Mesodermal cell (in vitro differentiated cells): ENCODE results near the gene IDUA.
A peak's percentile ranks its signal among the peaks of the same experiment; 100 is the strongest.
"Not testable (repeated sequence)": the region's sequence is repeated elsewhere in the genome, so short reads cannot be mapped to it uniquely, and the experiment has no call there.

ENCODE experiments used
- H3K27ac ChIP-seq: 2 replicates; pipeline ENCODE4 v1.7.0; 2013; ENCODE audit warnings: mild to moderate bottlenecking, low read depth, low read length, moderate library complexity; ENCODE audit not compliant: severe bottlenecking
- H3K36me3 ChIP-seq: 2 replicates; pipeline ENCODE4 v1.7.1; 2013; ENCODE audit warnings: mild to moderate bottlenecking, low read length, moderate library complexity; ENCODE audit not compliant: control insufficient read depth, insufficient read depth
- H3K4me1 ChIP-seq: one replicate; pipeline ENCODE4 v1.7.1; 2013; ENCODE audit warnings: mild to moderate bottlenecking, low read length; ENCODE audit not compliant: insufficient read depth, control insufficient read depth, poor library complexity, severe bottlenecking
- H3K4me3 ChIP-seq: 2 replicates; pipeline ENCODE4 v1.7.0; 2013; ENCODE audit warnings: low read length, control low read depth, mild to moderate bottlenecking; ENCODE audit not compliant: insufficient read depth, poor library complexity, severe bottlenecking; ENCODE audit errors: extremely low read depth
- H3K9me3 ChIP-seq: 2 replicates; pipeline ENCODE4 v1.7.1; 2013; ENCODE audit warnings: mild to moderate bottlenecking, low read length, moderate library complexity; ENCODE audit not compliant: control insufficient read depth
- WGBS, 2 experiments: methylation state at CpG; one replicate each; pipeline ENCODE4 v1.1.5; 2013; ENCODE audit warnings: missing lambda C conversion rate in 2 of 2; ENCODE audit not compliant: insufficient coverage in 2 of 2; 5-methylcytosine and 5-hydroxymethylcytosine counted together

The IDUA gene

GRCh38 chr4:970046-970745 is 16.6 kb upstream of the IDUA start:
- H3K36me3 ChIP-seq, result peaks cover 10% of the 10 kb centered on the region
- H3K27ac ChIP-seq, result no peak overlapping the region
- H3K4me3 ChIP-seq, result no peak overlapping the region
- no peaks in the 10 kb centered on the region for H3K4me1 ChIP-seq
- H3K9me3 ChIP-seq, result peaks cover 4% of the 10 kb centered on the region
- WGBS, 2 experiments, result 80 to 84% methylated on average over 23 of the region's 25 CpGs

DNA sequence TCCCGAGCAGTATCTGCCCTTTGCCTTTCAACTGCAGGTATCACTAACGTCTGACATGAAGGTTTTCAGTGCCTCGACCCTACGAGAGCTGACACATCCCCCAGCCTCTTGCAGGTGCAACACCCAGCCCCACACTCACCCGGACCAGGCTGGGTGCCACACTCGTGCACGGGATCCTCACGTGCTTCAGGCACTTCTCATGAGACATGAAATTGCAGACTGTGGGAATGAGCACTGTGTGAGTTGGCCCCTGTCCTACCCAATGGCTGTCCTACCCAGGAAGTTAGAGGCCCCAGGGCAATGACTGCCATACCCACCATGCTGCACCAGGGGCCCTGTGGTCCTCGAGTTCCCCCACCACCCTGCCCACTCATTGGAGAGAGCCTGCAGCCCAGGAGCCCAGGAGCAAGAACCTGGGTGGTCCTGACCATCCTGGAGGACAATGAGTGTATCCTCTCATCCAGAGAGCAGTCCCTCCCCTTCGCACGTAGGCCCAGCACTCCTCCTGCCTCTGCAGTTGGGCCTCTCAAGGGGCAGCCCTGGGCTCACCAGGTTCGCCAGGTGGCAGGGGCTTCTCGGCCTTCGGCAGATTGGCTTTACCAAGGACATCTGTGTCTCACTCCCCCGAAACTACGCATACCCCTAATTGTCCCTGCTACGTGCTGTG is 15.9 kb upstream of the IDUA start:
- peaks cover 4% of the 10 kb centered on the region for H3K36me3 ChIP-seq
- 71 to 80% methylated on average over 15 to 17 of the region's 17 CpGs for WGBS, 2 experiments
- no peak overlapping the region for H3K4me3 ChIP-seq
- H3K27ac ChIP-seq, result no peak overlapping the region
- peaks cover 4% of the 10 kb centered on the region for H3K9me3 ChIP-seq
- H3K4me1 ChIP-seq, result no peaks in the 10 kb centered on the region

GRCh38 chr4:971666-972500 is 15.0 kb upstream of the IDUA start:
- peaks cover 4% of the 10 kb centered on the region for H3K9me3 ChIP-seq
- H3K36me3 ChIP-seq, result no peaks in the 10 kb centered on the region
- H3K4me1 ChIP-seq, result no peaks in the 10 kb centered on the region
- WGBS, 2 experiments, result 73 to 84% methylated on average over 16 to 22 of the region's 24 CpGs
- peak overlapping the region; percentile 51 for H3K4me3 ChIP-seq
- no peak overlapping the region for H3K27ac ChIP-seq

DNA sequence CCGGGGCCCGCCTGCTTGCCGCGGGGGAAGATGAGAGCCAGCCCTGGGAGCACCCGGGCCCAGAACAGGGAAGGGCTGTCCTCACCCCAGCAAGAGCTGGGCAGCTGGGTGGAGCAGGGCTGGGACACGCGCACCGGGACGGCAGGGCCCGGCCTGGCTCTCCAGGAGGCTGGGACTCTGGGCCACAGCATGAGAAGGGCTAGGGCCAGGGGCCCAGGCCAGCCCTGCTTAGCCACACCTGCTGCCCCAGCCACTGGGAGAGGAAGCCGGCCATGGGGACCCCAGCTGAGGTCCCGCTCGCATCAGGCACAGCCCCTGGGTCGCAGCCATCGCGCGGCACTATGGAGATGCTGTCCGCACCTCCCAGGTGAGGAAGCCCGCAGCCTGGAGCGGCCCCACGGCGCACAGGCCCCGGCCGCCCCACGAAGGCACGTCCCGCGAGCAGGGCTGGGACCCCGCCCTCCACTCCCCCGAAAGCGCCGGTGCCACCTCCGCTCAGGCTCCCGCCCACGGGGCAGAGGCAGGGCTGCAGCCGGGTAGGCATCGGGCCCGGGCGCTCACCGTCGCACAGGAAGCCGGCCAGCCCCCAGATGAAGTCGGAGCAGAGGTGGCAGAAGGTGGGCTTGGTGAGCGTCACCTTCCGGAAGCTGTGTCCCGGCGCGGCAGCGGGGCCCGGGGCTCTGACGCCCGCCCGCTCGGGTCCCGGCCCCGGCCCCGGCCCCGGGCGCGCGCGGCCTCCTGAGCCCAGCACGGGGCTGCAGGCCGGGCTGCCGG is 14.0 kb upstream of the IDUA start:
- WGBS, 2 experiments, result 2% methylated on average over 52 to 57 of the region's 65 CpGs
- H3K27ac ChIP-seq, result no peak overlapping the region
- H3K9me3 ChIP-seq, result peaks cover 4% of the 10 kb centered on the region
- no peaks in the 10 kb centered on the region for H3K36me3 ChIP-seq
- no peaks in the 10 kb centered on the region for H3K4me1 ChIP-seq
- peak overlapping the region; percentile 51 for H3K4me3 ChIP-seq

DNA sequence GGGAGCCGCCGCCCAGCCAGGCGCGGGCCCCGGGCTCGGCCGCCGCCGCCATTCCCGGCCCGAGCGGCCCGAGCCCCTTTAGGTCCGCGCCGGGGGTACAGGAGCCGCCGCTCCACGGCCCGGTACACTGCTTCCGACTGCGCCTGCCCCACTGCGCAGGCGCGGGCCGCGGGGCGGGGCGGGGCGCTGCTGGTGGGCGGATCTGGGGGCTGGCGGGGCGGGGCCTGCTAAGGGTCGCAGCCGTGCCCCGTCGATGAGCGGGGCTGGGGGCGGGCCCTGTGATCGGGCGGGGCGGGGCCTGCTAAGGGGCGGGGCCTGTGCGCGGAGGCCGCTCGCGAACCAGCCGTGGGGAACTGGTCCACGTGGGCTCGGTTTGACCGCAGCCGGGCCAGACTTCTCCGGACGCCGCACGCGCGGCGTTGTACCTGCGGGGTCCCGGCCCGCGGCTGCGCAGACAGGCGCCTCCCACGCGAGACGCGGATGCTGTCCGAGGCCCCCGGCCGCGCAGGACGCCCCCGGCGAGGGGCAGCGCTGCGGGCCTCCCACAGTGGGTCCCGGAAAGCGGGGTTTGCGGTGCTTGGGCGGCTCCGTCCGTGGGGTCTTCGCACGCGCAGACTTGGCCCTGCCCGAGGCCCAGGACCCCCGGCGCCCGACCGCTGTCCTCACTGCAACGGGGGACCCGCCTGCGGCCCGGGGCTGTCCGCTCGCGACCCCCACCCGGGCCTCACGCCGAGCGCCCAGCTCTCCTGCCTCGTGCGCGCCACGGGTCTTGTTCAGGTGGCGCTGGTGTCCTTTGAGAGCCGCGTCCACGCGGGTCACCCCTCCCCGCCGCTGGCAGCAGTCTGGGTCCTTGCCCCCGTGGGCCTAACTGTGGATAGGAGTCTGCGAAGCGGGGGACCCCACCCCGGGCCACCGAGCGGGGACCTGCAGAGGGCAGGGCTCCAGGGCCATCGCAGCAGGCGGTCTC is 13.1 kb upstream of the IDUA start, which contains the start of gene DGKQ:
Gene DGKQ (minus strand): TSS at position 139 of the 967 bp plus-strand sequence. CDS start 87 bp downstream, at position 52.
- H3K4me3 ChIP-seq, result peak within 1 kb of the TSS; percentile 51
- H3K27ac ChIP-seq, result no peak within 1 kb of the TSS
- WGBS, 2 experiments, result 44 to 46% methylated on average over 72 to 101 of the region's 123 CpGs
- no peaks in the 10 kb centered on the region for H3K4me1 ChIP-seq
- H3K36me3 ChIP-seq, result no peaks in the 10 kb centered on the region
- H3K9me3 ChIP-seq, result peaks cover 4% of the 10 kb centered on the region

DNA sequence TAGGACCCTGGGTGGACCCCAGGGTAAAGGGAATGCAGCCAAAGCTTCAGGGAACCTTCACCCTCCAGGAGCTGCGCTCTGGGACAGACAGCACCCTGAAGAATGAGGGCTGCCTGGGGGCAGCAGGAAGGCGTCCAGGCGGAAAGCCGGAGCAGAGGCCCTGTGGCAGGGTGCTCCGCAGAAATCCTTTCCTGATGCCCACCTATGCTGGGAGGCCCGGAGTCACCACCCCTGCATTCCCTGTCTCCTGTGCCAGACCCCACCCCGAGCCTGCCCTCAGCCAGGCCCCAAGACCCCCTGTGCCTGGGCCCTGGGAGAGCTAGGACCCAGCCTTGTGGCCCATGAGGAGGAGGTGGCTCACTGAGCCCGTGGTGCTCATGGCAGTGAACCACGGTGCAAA is 12.2 kb upstream of the IDUA start:
- H3K27ac ChIP-seq, result no peak overlapping the region
- H3K4me3 ChIP-seq, result no peak overlapping the region
- 91% methylated on average over 5 to 9 of the region's 9 CpGs for WGBS, 2 experiments
- peaks cover 9% of the 10 kb centered on the region for H3K4me1 ChIP-seq
- H3K36me3 ChIP-seq, result no peaks in the 10 kb centered on the region
- peaks cover 4% of the 10 kb centered on the region for H3K9me3 ChIP-seq

DNA sequence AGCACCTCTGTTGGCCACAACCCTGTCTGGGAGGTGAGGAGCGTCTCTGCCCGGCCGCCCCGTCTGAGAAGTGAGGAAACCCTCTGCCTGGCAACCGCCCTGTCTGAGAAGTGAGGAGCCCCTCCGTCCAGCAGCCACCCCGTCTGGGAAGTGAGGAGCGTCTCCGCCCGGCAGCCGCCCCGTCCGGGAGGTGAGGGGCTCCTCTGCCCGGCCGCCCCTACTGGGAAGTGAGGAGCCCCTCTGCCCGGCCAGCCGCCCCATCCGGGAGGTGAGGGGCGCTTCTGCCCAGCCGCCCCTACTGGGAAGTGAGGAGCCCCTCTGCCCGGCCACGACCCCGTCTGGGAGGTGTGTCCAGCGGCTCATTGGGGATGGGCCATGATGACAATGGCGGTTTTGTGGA is 10.8 kb upstream of the IDUA start:
- WGBS, 2 experiments, result 100% methylated on average over 3 to 4 of the region's 25 CpGs
- not testable (repeated sequence) for H3K9me3 ChIP-seq, H3K36me3 ChIP-seq, H3K4me3 ChIP-seq, H3K27ac ChIP-seq
- peaks cover 17% of the 10 kb centered on the region for H3K4me1 ChIP-seq

- 48 to 51% methylated on average over 11 to 15 of the region's 20 CpGs for WGBS, 2 experiments
- Histone ChIP-seq H3K27ac (peak overlapping the region; percentile 63), H3K4me3 (no peak overlapping the region), H3K9me3 (peaks cover 1% of the 10 kb centered on the region), H3K36me3 (no peaks in the 10 kb centered on the region), H3K4me1 (peaks cover 17% of the 10 kb centered on the region)
Measured at GRCh38 chr4:978957-979701, 7.7 kb upstream of the IDUA start.

DNA sequence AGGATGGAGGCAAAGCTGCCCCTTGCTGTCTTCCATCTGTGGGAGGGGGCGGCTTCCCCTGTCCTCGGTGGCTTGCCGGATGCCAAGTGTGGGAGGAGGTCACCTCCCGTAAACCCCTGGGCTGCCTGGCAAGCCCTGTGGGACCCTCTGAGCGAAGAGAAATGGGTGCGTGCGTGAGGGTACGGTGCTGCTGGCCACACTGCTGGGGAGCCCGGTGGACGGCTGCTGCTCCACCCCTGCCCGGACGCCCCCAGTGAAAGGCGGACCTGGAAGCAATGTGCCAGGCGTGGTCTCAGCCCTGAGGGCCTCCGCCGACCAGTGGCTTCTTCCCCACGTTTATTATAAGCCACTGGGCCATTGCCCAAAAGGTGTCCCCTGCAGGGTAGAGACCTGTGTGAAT is 4.6 kb upstream of the IDUA start:
- no peak overlapping the region for H3K27ac ChIP-seq
- no peaks in the 10 kb centered on the region for H3K9me3 ChIP-seq
- peaks cover 17% of the 10 kb centered on the region for H3K4me1 ChIP-seq
- H3K4me3 ChIP-seq, result no peak overlapping the region
- WGBS, 2 experiments, result 93% methylated on average over 17 of the region's 17 CpGs
- no peaks in the 10 kb centered on the region for H3K36me3 ChIP-seq
